Astrocyte (in vitro differentiated cells and primary cell): ENCODE results near the gene LTBP3.

Experiments used
- EZH2 ChIP-seq: IDR thresholded peaks from 2 replicates; pipeline ENCODE4 v1.6.1; 2012; ENCODE audit warnings: mild to moderate bottlenecking, low read length, inconsistent platforms; ENCODE audit not compliant: insufficient read depth
- TF ChIP-seq, protein P1 (sequence below): IDR thresholded peaks from 2 replicates; pipeline ENCODE4 v1.5.1; 2011; ENCODE audit warnings: low read depth, mild to moderate bottlenecking, inconsistent platforms, low read length, moderate library complexity; ENCODE audit not compliant: insufficient read depth

DNA sequence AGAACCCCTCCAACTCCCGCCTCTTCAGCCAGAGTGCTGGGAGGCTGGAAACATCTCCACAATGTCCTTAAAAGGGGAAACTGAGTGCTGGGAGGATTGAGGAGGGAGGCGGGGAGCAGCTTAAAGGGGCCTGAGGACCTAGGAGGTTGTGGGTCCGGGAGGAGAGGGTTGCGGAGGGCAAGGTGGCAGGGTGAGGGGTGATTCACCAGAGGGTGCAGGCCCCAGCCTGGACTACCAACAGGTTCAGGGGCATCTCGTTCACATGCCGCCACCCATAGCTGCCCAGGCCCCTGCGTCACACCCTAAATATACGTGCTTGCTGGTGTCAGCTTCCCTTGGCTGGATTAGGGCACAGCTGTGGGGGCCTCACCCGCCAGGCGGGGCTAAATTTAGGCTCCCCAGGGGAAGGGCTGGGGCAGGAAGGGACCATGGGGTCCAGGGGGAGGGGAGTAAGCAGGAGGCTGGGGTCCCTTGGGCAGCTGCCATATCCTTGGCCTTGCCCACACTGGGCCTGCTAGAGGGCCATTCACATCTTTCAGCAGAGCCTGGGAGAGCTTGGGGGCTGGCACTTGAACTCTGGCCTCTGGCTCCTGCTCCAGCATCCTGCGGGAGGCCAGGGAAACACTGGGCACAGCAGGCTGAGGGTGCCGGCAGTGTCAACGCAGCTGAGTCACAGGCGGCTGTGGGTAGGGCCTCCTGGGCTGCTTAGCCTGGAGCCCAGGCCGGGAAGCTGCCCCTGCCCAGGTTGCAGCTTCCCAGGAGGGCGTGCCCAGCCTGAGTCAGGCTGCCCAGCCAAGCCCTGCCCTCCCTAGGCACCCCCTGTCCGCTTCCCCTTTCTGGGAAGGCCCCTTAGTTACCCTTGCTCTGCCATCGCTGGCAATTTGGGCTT is 19.0 kb upstream of the LTBP3 start:
- TF ChIP-seq, protein P1, sequence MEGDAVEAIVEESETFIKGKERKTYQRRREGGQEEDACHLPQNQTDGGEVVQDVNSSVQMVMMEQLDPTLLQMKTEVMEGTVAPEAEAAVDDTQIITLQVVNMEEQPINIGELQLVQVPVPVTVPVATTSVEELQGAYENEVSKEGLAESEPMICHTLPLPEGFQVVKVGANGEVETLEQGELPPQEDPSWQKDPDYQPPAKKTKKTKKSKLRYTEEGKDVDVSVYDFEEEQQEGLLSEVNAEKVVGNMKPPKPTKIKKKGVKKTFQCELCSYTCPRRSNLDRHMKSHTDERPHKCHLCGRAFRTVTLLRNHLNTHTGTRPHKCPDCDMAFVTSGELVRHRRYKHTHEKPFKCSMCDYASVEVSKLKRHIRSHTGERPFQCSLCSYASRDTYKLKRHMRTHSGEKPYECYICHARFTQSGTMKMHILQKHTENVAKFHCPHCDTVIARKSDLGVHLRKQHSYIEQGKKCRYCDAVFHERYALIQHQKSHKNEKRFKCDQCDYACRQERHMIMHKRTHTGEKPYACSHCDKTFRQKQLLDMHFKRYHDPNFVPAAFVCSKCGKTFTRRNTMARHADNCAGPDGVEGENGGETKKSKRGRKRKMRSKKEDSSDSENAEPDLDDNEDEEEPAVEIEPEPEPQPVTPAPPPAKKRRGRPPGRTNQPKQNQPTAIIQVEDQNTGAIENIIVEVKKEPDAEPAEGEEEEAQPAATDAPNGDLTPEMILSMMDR, result no peak
- TF ChIP-seq EZH2, result no peak
